Activated naive CD8-positive, alpha-beta T cell treated with anti-CD3 and anti-CD28 coated beads for 36 hours (primary cell): ENCODE measurements around the gene APOBEC3F. TPM values are rescaled to one million over a fixed set of nuclear protein-coding genes. Genes with fewer than 3 reads are reported as not detected.
"Not testable (repeated sequence)": the region's sequence is repeated elsewhere in the genome, so short reads cannot be mapped to it uniquely, and the experiment has no call there.

Experiments used
- DNase-seq: peaks from one replicate; pipeline ENCODE4 v3.0.0; 2021
- H3K27ac Mint-ChIP-seq: one replicate; pipeline ENCODE4 v1.8.0; 2022; ENCODE audit warnings: mild to moderate bottlenecking, moderate library complexity, mixed read lengths
- H3K27me3 Mint-ChIP-seq: one replicate; pipeline ENCODE4 v1.8.0; 2022; ENCODE audit warnings: mild to moderate bottlenecking, mixed read lengths
- H3K36me3 Mint-ChIP-seq: one replicate; pipeline ENCODE4 v1.8.0; 2021; ENCODE audit warnings: mild to moderate bottlenecking, mixed read lengths
- H3K4me1 Mint-ChIP-seq: one replicate; pipeline ENCODE4 v1.8.0; 2021; ENCODE audit warnings: mixed read lengths
- H3K4me3 Mint-ChIP-seq: one replicate; pipeline ENCODE4 v1.8.0; 2022; ENCODE audit warnings: mild to moderate bottlenecking, moderate library complexity, mixed read lengths
- H3K9me3 Mint-ChIP-seq: one replicate; pipeline ENCODE4 v1.8.0; 2022; ENCODE audit warnings: mixed read lengths
- total RNA-seq, 2 experiments: library from RNA; stranded (reverse); gene quantifications; one replicate each; pipeline ENCODE4 v1.2.3, GENCODE V29; 2021

The APOBEC3F gene
- total RNA-seq, 2 experiments from 2014 or later, result 19.4 to 20.4 TPM

DNA sequence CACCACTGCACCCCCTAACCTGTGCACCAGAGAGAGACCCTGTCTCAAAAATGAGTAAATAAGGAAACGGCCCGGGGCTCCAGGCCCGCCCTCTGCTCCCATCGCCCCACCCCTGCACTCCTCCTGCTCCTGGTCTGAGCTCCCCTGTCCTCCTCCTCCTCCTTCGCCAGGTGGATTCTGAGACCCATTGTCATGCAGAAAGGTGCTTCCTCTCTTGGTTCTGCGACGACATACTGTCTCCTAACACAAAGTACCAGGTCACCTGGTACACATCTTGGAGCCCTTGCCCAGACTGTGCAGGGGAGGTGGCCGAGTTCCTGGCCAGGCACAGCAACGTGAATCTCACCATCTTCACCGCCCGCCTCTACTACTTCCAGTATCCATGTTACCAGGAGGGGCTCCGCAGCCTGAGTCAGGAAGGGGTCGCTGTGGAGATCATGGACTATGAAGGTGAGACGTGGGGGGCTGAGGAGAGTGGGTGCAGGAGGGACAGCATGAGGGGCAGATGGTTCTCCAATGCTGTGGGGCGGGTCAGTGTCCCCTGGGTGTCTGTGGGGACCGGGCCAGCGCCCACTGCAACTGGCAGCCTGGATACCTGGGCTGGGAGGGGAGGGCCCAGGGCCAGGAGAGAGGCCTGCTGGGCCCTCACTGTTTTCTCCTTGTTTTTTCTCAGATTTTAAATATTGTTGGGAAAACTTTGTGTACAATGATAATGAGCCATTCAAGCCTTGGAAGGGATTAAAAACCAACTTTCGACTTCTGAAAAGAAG lies 22.9 kb upstream of the APOBEC3F start:
- Mint-ChIP-seq H3K4me3 (no peak overlapping the region), H3K27me3 (no peaks in the 10 kb centered on the region), H3K9me3 (no peaks in the 10 kb centered on the region), H3K36me3 (peaks cover 10% of the 10 kb centered on the region), H3K27ac (no peak overlapping the region), H3K4me1 (peaks cover 40% of the 10 kb centered on the region)
- DNase-seq, result no peak

GRCh38 chr22:39020021-39020651 lies 20.5 kb upstream of the APOBEC3F start:
- Mint-ChIP-seq H3K36me3 (peaks cover 17% of the 10 kb centered on the region), H3K4me1 (peaks cover 43% of the 10 kb centered on the region), H3K27ac (peak overlapping the region; percentile 96), H3K4me3 (peak overlapping the region; percentile 94)
- H3K9me3 Mint-ChIP-seq, H3K27me3 Mint-ChIP-seq, DNase-seq: not testable (repeated sequence)

GRCh38 chr22:39021552-39022250 lies 19.0 kb upstream of the APOBEC3F start:
- H3K27me3 Mint-ChIP-seq, result no peaks in the 10 kb centered on the region
- H3K4me1 Mint-ChIP-seq, result peaks cover 49% of the 10 kb centered on the region
- H3K27ac Mint-ChIP-seq, result peak overlapping the region; percentile 96
- H3K4me3 Mint-ChIP-seq, result peak overlapping the region; percentile 94
- DNase-seq, result no peak
- peaks cover 17% of the 10 kb centered on the region for H3K36me3 Mint-ChIP-seq
- H3K9me3 Mint-ChIP-seq, result no peaks in the 10 kb centered on the region

GRCh38 chr22:39024519-39025308 lies 15.9 kb upstream of the APOBEC3F start:
- Mint-ChIP-seq H3K27ac (peak overlapping the region; percentile 70), H3K27me3 (no peaks in the 10 kb centered on the region), H3K9me3 (no peaks in the 10 kb centered on the region), H3K4me3 (peak overlapping the region; percentile 37), H3K36me3 (peaks cover 21% of the 10 kb centered on the region), H3K4me1 (peaks cover 54% of the 10 kb centered on the region)
- no peak for DNase-seq

GRCh38 chr22:39026509-39027150 lies 14.0 kb upstream of the APOBEC3F start:
- H3K36me3 Mint-ChIP-seq, result peaks cover 17% of the 10 kb centered on the region
- no peak for DNase-seq
- H3K4me3 Mint-ChIP-seq, result no peak overlapping the region
- H3K27me3 Mint-ChIP-seq, result no peaks in the 10 kb centered on the region
- H3K4me1 Mint-ChIP-seq, result peaks cover 49% of the 10 kb centered on the region
- H3K9me3 Mint-ChIP-seq, result no peaks in the 10 kb centered on the region
- H3K27ac Mint-ChIP-seq, result peak overlapping the region; percentile 75

DNA sequence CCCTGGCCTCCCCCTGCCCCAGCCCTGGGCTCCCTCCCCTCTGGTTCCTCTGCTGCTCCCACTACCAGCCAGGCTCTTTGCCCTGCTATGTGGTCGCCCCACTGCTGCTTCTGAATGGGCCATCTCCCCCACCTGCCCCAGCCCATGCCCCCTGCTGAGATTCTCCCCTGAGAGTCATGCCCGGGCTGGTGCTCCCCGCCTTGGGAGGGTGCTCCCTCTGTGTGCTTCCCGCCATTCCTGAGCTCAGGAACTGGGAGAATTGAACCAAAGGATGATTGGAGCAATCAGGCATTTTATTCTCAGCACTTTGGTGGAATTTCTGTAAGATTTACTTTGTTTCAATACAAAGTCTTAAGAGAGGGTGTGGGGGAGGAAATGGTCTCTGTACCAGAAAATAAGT lies 12.9 kb upstream of the APOBEC3F start:
- Mint-ChIP-seq H3K4me1 (peaks cover 42% of the 10 kb centered on the region), H3K4me3 (peak overlapping the region; percentile 50), H3K27me3 (no peaks in the 10 kb centered on the region), H3K36me3 (peaks cover 15% of the 10 kb centered on the region), H3K9me3 (no peaks in the 10 kb centered on the region), H3K27ac (peak overlapping the region; percentile 87)
- no peak for DNase-seq

DNA sequence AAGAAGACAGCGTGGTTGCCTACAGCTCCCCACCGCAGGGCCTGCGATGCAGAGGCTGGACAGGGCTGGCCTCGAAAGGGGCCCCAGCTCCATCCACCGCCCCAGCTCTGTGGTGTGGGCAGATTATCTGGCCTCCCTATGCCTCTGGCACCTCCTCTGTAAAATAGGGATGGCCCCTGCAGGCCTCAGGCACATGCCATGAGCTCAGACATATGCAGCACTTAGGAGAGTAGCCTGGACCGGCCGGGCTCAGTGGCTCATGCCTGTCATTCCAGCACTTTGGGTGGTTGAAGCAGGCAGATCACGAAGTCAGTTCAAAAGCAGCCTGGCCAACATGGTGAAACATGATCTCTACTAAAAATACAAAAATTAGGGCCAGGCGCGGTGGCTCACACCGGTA lies 12.4 kb upstream of the APOBEC3F start:
- Mint-ChIP-seq H3K4me1 (peaks cover 40% of the 10 kb centered on the region), H3K9me3 (no peaks in the 10 kb centered on the region), H3K4me3 (no peak overlapping the region), H3K27ac (peak overlapping the region; percentile 87), H3K36me3 (peaks cover 18% of the 10 kb centered on the region), H3K27me3 (no peaks in the 10 kb centered on the region)
- no peak for DNase-seq

GRCh38 chr22:39029227-39029626 lies 11.4 kb upstream of the APOBEC3F start:
- H3K9me3 Mint-ChIP-seq, result no peaks in the 10 kb centered on the region
- peaks cover 12% of the 10 kb centered on the region for H3K36me3 Mint-ChIP-seq
- peaks cover 35% of the 10 kb centered on the region for H3K4me1 Mint-ChIP-seq
- H3K27ac Mint-ChIP-seq, result no peak overlapping the region
- no peaks in the 10 kb centered on the region for H3K27me3 Mint-ChIP-seq
- no peak overlapping the region for H3K4me3 Mint-ChIP-seq
- no peak for DNase-seq

GRCh38 chr22:39030705-39031104 lies 10.0 kb upstream of the APOBEC3F start:
- Mint-ChIP-seq H3K27ac (no peak overlapping the region), H3K27me3 (no peaks in the 10 kb centered on the region), H3K4me1 (peaks cover 20% of the 10 kb centered on the region), H3K36me3 (peaks cover 11% of the 10 kb centered on the region), H3K9me3 (no peaks in the 10 kb centered on the region), H3K4me3 (no peak overlapping the region)
- no peak for DNase-seq

DNA sequence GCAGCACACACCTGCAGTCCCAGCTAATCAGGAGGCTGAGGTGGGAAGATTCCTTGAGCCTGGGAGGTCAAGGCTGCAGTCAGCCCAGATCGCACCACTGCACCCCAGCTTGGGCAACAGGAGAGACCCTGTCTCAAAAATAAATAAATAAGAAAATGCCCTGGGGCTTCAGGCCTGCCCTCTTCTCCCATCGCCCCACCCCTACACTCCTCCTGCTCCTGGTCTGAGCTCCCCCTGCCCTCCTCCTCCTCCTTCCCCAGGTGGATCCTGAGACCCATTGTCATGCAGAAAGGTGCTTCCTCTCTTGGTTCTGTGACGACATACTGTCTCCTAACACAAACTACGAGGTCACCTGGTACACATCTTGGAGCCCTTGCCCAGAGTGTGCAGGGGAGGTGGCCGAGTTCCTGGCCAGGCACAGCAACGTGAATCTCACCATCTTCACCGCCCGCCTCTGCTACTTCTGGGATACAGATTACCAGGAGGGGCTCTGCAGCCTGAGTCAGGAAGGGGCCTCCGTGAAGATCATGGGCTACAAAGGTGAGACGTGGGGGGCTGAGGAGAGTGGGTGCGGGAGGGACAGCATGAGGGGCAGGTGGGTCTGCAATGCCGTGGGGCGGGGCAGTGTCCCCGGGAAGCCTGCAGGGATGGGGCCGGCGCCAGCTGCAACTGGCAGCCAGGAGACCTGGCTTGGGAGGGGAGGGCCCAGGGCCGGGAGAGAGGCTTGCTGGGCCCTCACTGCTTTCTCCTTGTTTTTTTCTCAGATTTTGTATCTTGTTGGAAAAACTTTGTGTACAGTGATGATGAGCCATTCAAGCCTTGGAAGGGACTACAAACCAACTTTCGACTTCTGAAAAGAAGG lies 9.0 kb upstream of the APOBEC3F start:
- H3K27ac Mint-ChIP-seq, result peak overlapping the region; percentile 38
- not testable (repeated sequence) for H3K9me3 Mint-ChIP-seq, H3K27me3 Mint-ChIP-seq, DNase-seq, H3K4me3 Mint-ChIP-seq
- H3K36me3 Mint-ChIP-seq, result peaks cover 11% of the 10 kb centered on the region
- H3K4me1 Mint-ChIP-seq, result peaks cover 14% of the 10 kb centered on the region

GRCh38 chr22:39037071-39037470 lies 3.6 kb upstream of the APOBEC3F start:
- Mint-ChIP-seq H3K4me1 (peaks cover 31% of the 10 kb centered on the region), H3K27ac (peak overlapping the region; percentile 22)
- not testable (repeated sequence) for H3K4me3 Mint-ChIP-seq, H3K36me3 Mint-ChIP-seq, H3K27me3 Mint-ChIP-seq, DNase-seq, H3K9me3 Mint-ChIP-seq

DNA sequence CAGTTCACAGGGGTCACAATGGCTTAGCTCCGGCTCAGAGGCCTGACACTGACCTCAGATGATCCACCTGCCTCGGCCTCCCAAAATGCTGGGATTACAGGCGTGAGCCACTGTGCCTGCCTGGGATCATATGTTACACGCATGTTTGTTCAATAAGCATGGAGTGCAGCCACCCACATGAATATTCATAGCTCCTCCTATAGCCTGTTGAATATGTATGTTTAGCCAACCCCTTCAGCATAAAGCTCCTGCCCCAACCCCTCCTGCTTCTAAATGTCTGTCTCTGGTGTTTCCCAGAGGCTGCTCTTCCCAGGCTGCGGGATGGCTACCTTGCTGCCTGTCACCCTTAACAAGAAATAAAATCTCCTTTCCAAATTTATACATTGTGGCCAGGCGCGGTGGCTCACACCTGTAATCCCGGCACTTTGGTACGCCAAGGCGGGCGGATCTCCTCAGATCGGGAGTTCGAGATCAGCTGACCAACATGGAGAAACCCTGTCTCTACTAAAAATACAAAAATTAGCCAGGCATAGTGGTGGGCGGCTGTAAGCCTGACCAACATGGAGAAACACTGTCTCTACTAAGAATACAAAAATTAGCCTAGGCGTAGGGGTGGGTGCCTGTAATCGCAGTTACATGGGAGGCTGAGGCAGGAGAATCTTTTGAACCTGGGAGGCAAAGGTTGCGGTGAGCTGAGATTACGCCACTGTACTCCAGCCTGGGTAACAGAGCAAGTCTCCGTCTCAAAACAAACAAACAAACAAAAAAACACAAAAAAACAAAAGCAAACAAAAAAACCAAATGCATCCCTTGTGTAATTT lies 1.1 kb upstream of the APOBEC3F start:
- Mint-ChIP-seq H3K27me3 (no peaks in the 10 kb centered on the region), H3K9me3 (no peaks in the 10 kb centered on the region), H3K27ac (peak overlapping the region; percentile 70), H3K4me1 (peaks cover 35% of the 10 kb centered on the region), H3K4me3 (peak overlapping the region; percentile 71), H3K36me3 (no peaks in the 10 kb centered on the region)
- no peak for DNase-seq

GRCh38 chr22:39040155-39040537 lies 518 bp upstream of the APOBEC3F start:
- H3K9me3 Mint-ChIP-seq, H3K36me3 Mint-ChIP-seq, H3K27me3 Mint-ChIP-seq, DNase-seq: not testable (repeated sequence)
- Mint-ChIP-seq H3K4me1 (peaks cover 38% of the 10 kb centered on the region), H3K27ac (peak overlapping the region; percentile 70), H3K4me3 (peak overlapping the region; percentile 71)
